A673 (cell line): ENCODE data around the gene DHRS1. TPM values are rescaled to one million over a fixed set of nuclear protein-coding genes. Genes with fewer than 3 reads are reported as not detected.

ENCODE experiments used
- BruUV-seq: library from RNA; stranded (reverse); fragments of 400-500 nt; replicated peaks from 2 replicates; lab custom pipeline; 2021; lab: Mats Ljungman, UMichigan
- CTCF ChIA-PET: fragments of 300-600 bp; sonication (Branson Sonifier 250); formaldehyde crosslinking; loops from one replicate; lab custom pipeline; 2022; ENCODE audit warnings: antibody characterized with exemption; lab: Charles Lee
- POLR2A ChIA-PET: fragments of 300-600 bp; sonication (Branson Sonifier 250); formaldehyde crosslinking; loops from one replicate; lab custom pipeline; 2022; ENCODE audit warnings: antibody characterized with exemption; ENCODE audit not compliant: low non-redundant PET; lab: Charles Lee
- DNase-seq: peaks from one replicate; pipeline ENCODE4 v3.0.0-alpha.2; 2015; ENCODE audit warnings: low spot score
- H3K27ac ChIP-seq: fragments of 200-600 bp; sonication (generic); 2 replicates; pipeline ENCODE4 v1.5.1; 2016; ENCODE audit warnings: mixed run types, low read depth, mild to moderate bottlenecking, mixed read lengths, antibody characterized with exemption, low read length; ENCODE audit not compliant: poor library complexity, severe bottlenecking
- H3K27me3 ChIP-seq: fragments of 200-600 bp; sonication (generic); replicated peaks from 2 replicates; pipeline ENCODE4 v1.6.1; 2017; ENCODE audit warnings: mixed run types, low read depth, mild to moderate bottlenecking, mixed read lengths, antibody characterized with exemption, low read length; ENCODE audit not compliant: insufficient read depth, poor library complexity
- H3K36me3 ChIP-seq: fragments of 200-600 bp; sonication (generic); 2 replicates; pipeline ENCODE4 v1.6.1; 2016; ENCODE audit warnings: mixed run types, mild to moderate bottlenecking, mixed read lengths, antibody characterized with exemption, low read length; ENCODE audit not compliant: insufficient read depth, poor library complexity, severe bottlenecking
- H3K4me1 ChIP-seq: fragments of 200-600 bp; sonication (generic); 2 replicates; pipeline ENCODE4 v1.6.1; 2017; ENCODE audit warnings: mixed run types, mild to moderate bottlenecking, mixed read lengths, antibody characterized with exemption, low read length; ENCODE audit not compliant: insufficient read depth, poor library complexity, severe bottlenecking
- H3K4me3 ChIP-seq: fragments of 200-600 bp; sonication (generic); 2 replicates; pipeline ENCODE4 v1.5.1; 2016; ENCODE audit warnings: low read depth, mixed run types, mild to moderate bottlenecking, mixed read lengths, low read length; ENCODE audit not compliant: poor library complexity, severe bottlenecking
- H3K9me3 ChIP-seq: fragments of 200-600 bp; sonication (generic); 2 replicates; pipeline ENCODE4 v1.6.1; 2016; ENCODE audit warnings: mixed run types, low read depth, mild to moderate bottlenecking, mixed read lengths, antibody characterized with exemption, low read length; ENCODE audit not compliant: poor library complexity, severe bottlenecking
- CTCF ChIP-seq: fragments of 300-800, 200-600 bp; sonication (generic); conservative IDR thresholded peaks from 2 replicates; pipeline ENCODE4 v1.5.1; 2017; ENCODE audit warnings: low read depth, mild to moderate bottlenecking, antibody characterized with exemption, low read length, moderate library complexity, mixed read lengths
- EZH2 ChIP-seq: fragments of 200-600 bp; sonication (generic); IDR thresholded peaks from 2 replicates; pipeline ENCODE4 v1.6.1; 2017; ENCODE audit warnings: borderline replicate concordance, low read depth, mild to moderate bottlenecking, mixed read lengths, antibody characterized with exemption, low read length; ENCODE audit not compliant: poor library complexity, severe bottlenecking
- intact Hi-C: fragments of 100-400 bp; cut with micrococcal nuclease; formaldehyde crosslinking; loops from one replicate; pipeline ENCODE4 v1.10.0; 2022; ENCODE audit not compliant: unreplicated experiment
- total RNA-seq: library from RNA; stranded (reverse); gene quantifications from 2 replicates; pipeline ENCODE4 v1.2.3, GENCODE V29; 2021

The DHRS1 gene
- total RNA-seq, 1 experiment from 2014 or later = 13.3 TPM

- no peak for DNase-seq
- H3K36me3 ChIP-seq = no peaks in the 10 kb centered on the region
- BruUV-seq = no TSS peak
- no peak for TF ChIP-seq EZH2
- TF ChIP-seq CTCF = no peak
- no peak overlapping the region for H3K27ac ChIP-seq
- CTCF ChIA-PET = no interaction called here
- no peak overlapping the region for H3K4me3 ChIP-seq
- POLR2A ChIA-PET = no interaction called here
- no peaks in the 10 kb centered on the region for H3K9me3 ChIP-seq
- H3K27me3 ChIP-seq = no peaks in the 10 kb centered on the region
- intact Hi-C loops = no loop called here
- peaks cover 3% of the 10 kb centered on the region for H3K4me1 ChIP-seq
These were observed 16.4 kb upstream of the DHRS1 start for GRCh38 chr14:24315807-24316596.

GRCh38 chr14:24315243-24315806 lies 15.7 kb upstream of the DHRS1 start:
- intact Hi-C loops = no loop called here
- CTCF ChIA-PET = no interaction called here
- no peak overlapping the region for H3K4me3 ChIP-seq
- POLR2A ChIA-PET = no interaction called here
- no peaks in the 10 kb centered on the region for H3K27me3 ChIP-seq
- no peak for DNase-seq
- H3K4me1 ChIP-seq = peaks cover 9% of the 10 kb centered on the region
- no peak overlapping the region for H3K27ac ChIP-seq
- TF ChIP-seq CTCF (no peak), EZH2 (no peak)
- no TSS peak for BruUV-seq
- no peaks in the 10 kb centered on the region for H3K9me3 ChIP-seq
- no peaks in the 10 kb centered on the region for H3K36me3 ChIP-seq

- no peaks in the 10 kb centered on the region for H3K36me3 ChIP-seq
- no peak overlapping the region for H3K27ac ChIP-seq
- TF ChIP-seq EZH2 (no peak), CTCF (no peak)
- DNase-seq = no peak
- BruUV-seq = no TSS peak
- POLR2A ChIA-PET = interaction anchor here (0.6 kb wide), 1 partner anchor 140 kb away, joined by 3 read pairs; no protein-coding TSS in a partner anchor
- CTCF ChIA-PET = no interaction called here
- H3K4me3 ChIP-seq = no peak overlapping the region
- no peaks in the 10 kb centered on the region for H3K9me3 ChIP-seq
- peaks cover 13% of the 10 kb centered on the region for H3K4me1 ChIP-seq
- no peaks in the 10 kb centered on the region for H3K27me3 ChIP-seq
- intact Hi-C loops = no loop called here
These were observed 15.0 kb upstream of the DHRS1 start for GRCh38 chr14:24314377-24315193.
